GM18951 (cell line): ENCODE measurements around the gene ANKRD55.
"Not testable (repeated sequence)": the region's sequence is repeated elsewhere in the genome, so short reads cannot be mapped to it uniquely, and the experiment has no call there.

Experiments
- POLR2A ChIP-seq: IDR thresholded peaks from 4 replicates; pipeline ENCODE4 v1.6.1; 2011; ENCODE audit warnings: mild to moderate bottlenecking; ENCODE audit not compliant: insufficient read length, insufficient read depth; ENCODE audit errors: extremely low read depth
- in situ Hi-C: fragments of 300-500 bp; cut with MboI; formaldehyde crosslinking; loops from one replicate; pipeline ENCODE4 v1.12.0; 2022; ENCODE audit warnings: low sequenced_read_pairs, mixed read lengths, inconsistent platforms; ENCODE audit not compliant: unreplicated experiment

ANKRD55 gene

DNA sequence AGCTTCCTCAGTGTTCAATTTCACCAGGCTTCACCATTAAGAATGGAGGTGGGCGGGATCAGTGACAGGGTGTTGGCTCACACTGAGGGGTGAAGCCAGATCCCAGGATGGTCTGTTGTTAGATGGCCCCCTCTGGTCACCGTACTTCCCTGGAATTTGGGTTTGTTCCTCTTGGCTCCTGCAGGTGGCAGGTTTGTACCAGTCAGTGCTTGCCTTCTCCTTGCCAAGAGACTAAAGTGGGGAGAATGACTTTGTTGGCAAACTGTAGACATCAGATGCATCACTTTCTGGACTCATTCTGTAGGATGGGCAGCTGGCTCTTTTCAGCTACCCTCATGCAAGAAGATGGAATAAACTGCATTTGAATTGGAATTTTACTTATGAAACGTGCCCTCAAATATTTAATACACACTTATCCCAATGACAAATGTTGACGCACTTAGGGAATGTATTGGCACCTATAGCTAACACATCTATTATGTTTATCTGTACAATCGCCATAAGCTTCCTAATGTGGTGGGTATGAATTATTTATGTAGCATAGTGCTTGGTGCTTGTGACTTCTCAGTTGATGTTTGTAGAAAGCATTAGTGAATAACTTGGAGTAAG, 31.4 kb upstream of the ANKRD55 start:
- TF ChIP-seq POLR2A = no peak
- in situ Hi-C loops = no loop called here

DNA sequence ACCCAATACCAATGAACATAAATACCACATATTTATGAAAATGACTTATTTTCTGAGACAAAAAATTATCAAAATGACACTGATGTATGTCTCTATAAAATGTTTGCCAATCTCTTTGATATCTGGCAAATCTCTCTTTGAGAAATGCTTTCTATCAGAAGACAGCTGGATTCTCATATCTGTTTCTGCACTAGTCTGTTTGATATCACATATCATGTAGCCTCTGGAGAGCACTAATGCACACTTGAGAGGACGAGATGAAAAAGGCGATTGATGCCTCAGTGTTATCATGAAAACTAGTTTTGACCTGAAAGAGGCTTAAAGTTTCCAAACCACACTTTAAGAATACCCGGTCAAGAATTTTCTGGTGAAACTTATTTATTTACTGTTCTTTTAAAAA, 29.1 kb upstream of the ANKRD55 start:
- TF ChIP-seq POLR2A = no peak
- in situ Hi-C loops = no loop called here

DNA sequence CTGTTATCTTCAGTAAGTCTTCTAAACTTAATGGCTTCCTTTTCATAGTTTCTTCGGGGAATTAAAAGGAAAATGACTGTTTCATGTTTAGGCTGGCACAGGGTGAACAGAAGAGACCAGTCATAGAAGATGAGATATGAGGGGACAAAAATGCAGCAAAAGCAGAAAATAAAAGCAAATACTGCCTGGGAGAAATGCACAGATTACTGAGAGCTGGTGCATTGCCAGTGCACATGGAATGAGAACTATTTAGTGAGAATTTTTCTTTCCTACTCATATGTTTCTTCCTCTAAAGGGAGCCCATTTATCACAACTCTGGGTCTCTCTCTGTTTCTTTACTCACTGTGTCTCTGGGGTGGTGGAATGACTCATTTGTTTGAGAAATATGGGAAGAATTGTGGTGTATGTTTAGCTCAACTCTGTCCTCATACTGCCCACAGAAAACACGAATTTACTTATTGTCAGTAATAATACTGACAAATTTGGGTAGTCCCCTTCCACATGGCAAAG, 25.9 kb upstream of the ANKRD55 start:
- no peak for TF ChIP-seq POLR2A
- in situ Hi-C loops = no loop called here

DNA sequence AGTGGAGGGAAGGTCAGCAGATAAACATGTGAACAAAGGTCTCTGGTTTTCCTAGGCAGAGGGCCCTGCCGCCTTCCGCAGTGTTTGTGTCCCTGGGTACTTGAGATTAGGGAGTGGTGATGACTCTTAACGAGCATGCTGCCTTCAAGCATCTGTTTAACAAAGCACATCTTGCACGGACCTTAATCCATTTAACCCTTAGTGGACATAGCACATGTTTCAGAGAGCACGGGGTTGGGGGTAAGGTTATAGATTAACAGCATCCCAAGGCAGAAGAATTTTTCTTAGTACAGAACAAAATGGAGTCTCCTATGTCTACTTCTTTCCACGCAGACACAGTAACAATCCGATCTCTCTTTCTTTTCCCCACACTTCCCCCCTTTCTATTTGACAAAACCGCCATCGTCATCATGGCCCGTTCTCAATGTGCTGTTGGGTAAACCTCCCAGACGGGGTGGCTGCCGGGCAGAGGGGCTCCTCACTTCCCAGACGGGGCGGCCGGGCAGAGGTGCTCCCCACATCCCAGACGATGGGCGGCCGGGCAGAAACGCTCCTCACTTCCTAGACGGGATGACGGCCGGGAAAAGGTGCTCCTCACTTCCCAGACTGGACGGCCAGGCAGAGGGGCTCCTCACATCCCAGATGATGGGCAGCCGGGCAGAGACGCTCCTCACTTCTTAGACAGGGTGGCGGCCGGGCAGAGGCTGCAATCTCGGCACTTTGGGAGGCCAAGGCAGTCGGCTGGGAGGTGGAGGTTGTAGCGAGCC, 24.8 kb upstream of the ANKRD55 start:
- in situ Hi-C loops = not testable (repeated sequence)

DNA sequence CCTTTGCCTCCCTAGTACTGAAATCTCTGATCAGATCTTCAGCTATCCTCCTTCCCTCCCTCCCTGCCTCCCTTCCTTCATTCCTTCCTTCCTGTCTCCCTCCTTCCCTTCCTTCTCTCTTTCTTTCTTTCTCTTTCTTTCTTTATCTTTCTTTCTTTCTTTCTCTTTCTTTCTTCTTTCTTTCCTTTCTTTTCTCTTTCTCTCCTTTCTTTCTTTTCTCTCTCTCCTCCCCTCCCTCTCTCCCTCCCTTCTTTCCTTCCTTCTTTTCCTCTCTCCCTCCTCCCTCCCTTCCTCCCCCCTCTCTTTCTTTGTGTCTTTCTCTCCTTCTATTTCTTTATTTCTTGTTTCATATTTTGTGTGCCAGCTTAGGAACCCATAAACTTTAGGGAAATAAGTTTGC, 23.9 kb upstream of the ANKRD55 start:
- TF ChIP-seq POLR2A = no peak
- in situ Hi-C loops = no loop called here

DNA sequence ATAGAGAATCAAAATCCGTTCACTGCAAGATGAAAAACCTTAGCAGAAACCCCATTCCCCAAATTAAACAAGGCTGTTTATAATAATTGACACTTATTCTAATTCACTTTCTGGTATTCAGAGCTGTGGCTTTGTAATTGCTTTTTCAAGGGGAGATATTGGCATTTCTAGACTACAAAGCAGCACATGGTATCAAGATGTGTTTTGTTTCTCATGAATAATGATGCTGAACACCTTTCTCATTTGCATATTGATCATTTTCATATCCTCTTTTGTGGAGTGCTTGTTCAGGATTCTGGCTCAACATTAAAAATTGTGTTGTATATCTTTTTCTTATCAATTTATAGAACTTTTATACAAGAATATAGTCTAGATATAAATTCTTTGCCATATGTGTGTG, 22.4 kb upstream of the ANKRD55 start:
- no peak for TF ChIP-seq POLR2A
- in situ Hi-C loops = no loop called here

DNA sequence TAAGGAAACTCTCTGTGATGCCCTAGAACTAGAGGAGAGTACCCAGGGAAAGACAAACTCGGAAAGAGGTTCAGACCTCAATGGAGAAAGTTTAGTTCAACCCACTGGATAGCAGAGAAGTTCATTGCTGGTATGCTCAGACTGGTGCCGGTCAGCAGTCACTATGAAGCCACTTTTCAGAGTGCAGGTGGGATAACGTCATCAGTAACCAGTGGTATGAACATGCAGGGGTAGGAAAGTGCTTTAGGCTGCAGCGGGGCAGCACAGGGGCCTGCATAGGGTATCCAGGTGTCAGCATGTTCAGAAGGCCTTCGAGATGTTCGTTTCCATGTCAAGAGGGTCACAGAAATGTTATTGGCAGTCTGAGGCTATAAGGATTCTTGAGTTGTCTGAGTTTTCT, 20.8 kb upstream of the ANKRD55 start:
- no peak for TF ChIP-seq POLR2A
- in situ Hi-C loops = no loop called here

DNA sequence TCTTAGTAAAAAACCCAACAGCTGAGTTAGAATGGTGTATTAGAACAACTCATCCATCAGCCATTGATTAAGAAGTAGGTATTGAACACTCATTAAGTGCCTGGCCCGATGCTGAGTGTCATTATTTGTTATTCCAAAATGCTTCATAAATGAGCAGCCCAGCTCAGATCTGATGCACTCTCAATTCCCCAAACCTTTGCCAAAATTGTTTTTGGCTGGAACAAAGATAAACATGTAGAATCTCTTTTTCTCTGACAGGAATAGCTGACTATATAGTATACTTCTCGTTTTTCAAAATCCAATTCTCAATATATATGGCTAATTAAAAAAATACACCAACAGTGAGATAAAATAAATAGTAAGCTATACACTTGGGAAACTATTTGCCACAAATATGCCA, 20.0 kb upstream of the ANKRD55 start:
- no peak for TF ChIP-seq POLR2A
- in situ Hi-C loops = no loop called here

DNA sequence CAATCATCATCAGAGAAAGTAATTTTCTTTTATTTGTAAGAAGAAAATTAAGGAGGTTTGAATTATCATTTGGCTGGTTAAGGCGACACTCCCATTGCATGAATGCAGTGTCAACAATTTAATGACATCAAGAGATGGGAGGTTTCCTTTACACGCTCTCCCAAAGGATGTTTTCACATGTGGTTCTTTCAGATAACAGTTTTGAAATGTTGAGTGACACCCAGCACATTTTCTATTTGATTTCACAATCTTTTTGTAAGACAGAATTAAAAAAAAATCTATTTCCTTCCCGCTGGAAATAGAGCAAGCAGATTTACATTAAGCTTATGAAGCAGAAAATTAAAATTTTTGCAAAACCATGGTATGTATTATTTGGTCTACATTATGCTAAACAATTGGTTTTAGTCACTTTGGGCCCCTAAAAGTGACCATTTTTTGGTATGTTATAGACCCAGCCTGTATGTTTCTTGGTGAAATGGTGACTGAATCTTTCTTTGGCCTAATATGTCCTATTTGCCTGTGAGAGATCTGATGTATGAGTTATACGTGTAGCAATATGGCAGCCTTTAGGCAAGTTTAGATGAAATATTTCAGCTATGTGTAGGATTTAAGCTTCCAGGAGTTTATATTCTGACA, 18.9 kb upstream of the ANKRD55 start:
- TF ChIP-seq POLR2A = no peak

DNA sequence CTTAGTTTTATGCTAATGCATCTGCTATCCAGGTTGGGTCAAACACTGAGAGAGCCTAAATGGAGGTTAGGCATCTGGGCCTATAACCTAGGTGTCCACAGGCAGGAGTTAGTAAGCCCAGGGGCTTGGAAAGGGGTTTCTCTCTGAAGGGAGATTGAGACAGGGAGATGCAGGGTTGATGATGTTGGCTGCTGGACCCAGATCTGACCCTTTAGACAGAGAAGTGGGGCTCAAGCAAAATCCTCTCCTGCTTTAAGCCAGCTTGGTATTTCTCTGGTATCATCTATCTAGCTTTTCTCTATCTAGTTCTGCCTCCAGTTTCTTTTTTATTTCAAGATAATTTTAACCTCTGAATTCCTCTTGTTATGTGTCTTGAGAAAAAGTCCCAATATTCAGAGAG, 18.3 kb upstream of the ANKRD55 start:
- TF ChIP-seq POLR2A = no peak
- in situ Hi-C loops = no loop called here

More for the DNA sequence above, 18.9 kb upstream of the ANKRD55 start:
- in situ Hi-C loops = no loop called here

DNA sequence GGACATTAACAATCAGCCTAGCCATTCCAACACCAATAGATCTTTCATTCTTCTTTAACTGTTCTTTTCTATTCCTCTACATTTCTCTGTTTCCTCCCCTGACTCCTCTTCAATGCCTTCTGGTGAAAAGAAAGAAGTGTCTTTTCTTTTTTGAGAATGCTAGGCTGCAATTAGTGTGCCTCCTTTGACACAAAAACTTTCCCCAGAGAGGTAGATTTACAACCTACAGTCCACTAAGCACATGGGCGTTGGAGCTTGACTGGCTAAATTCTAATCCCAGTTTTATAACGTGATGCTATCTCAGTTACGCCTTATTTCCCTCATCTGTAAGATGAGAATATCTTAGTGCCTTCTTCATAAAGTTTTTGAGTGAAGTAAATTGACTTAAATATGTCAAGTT, 16.9 kb upstream of the ANKRD55 start:
- TF ChIP-seq POLR2A = no peak
- in situ Hi-C loops = no loop called here

DNA sequence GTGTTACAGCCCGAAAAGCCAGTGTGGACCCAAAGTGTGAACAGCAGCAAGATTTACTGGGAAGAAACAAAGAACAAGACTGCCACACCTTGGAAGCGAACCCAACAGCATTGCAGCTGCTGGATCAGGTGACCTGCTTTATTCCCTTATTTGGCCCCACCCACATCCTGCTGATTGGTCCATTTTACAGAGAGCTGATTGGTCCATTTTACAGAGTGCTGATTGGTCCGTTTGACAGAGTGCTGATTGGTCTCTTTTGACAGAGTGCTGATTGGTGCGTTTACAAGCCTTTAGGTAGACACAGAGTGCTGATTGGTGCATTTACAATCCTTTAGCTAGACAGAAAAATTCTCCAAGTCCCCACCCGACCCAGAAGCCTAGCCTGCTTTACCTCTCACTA, 16.0 kb upstream of the ANKRD55 start:
- in situ Hi-C loops = not testable (repeated sequence)

DNA sequence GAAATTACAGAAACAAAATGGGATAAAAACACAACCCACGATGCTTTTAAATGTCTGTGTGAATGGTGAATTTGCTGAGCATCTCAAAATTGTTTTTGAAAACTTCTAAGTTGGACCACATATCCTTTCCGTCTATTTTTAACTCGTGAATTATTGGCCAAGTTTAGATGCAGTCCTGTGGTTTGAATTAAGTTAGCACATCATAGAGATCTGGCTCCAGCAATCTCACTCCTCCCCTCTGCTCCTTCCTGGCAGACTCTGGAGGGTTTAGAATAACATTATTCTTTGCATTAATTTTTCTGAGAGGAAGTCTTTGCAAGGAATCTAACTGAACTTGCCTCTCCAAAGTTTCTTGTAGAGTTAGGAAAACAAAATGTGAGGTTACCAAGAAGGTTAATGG, 14.5 kb upstream of the ANKRD55 start:
- in situ Hi-C loops = no loop called here
- TF ChIP-seq POLR2A = no peak

DNA sequence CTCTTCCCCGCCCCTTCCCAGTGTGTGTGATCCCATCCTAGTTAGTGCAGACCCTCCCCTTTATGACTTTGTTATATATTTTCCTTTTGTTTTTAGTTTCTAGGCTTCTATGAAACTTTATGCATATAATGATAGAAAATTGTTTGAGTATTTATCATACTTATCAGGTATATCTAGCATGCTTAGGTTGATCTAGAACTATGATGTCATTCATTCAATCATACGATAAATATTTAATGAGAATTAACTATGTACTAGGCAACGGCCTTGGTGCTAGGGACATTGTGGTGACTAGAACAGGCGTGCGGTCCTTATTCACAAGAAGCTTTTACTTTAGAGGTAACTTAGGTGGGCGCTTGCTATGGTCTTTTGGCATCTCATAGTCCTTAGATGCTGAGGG, 13.6 kb upstream of the ANKRD55 start:
- in situ Hi-C loops = no loop called here
- TF ChIP-seq POLR2A = no peak
